NT2/D1 (cell line): ENCODE measurements around the gene CNTN5.

Source experiments
- DNase-seq: peaks from one replicate; pipeline ENCODE4 v3.0.0-alpha.2; 2011; ENCODE audit warnings: low read depth, low spot score
- H3K27me3 ChIP-seq: 2 replicates; pipeline ENCODE4 v1.6.0; 2011; ENCODE audit warnings: mild to moderate bottlenecking; ENCODE audit not compliant: insufficient read length, insufficient read depth
- H3K36me3 ChIP-seq: 2 replicates; pipeline ENCODE4 v1.6.1; 2011; ENCODE audit warnings: mild to moderate bottlenecking, low read length, mixed read lengths; ENCODE audit not compliant: insufficient read depth, insufficient read length
- H3K4me1 ChIP-seq: 2 replicates; pipeline ENCODE4 v1.5.1; 2011; ENCODE audit not compliant: insufficient read depth, insufficient read length
- H3K4me3 ChIP-seq: 2 replicates; pipeline ENCODE4 v1.5.1; 2011; ENCODE audit warnings: low read depth; ENCODE audit not compliant: insufficient read length
- H3K9ac ChIP-seq: 2 replicates; pipeline ENCODE4 v1.6.0; 2011; ENCODE audit warnings: low read depth; ENCODE audit not compliant: insufficient read length
- H3K9me3 ChIP-seq: 2 replicates; pipeline ENCODE4 v1.5.1; 2011; ENCODE audit warnings: mild to moderate bottlenecking, low read length; ENCODE audit not compliant: insufficient read depth
- SUZ12 ChIP-seq: IDR thresholded peaks from 2 replicates; pipeline ENCODE4 v1.6.1; 2011; ENCODE audit not compliant: insufficient read length, insufficient read depth; ENCODE audit errors: extremely low read depth
- YY1 ChIP-seq: IDR thresholded peaks from 2 replicates; pipeline ENCODE4 v1.6.1; 2011; ENCODE audit not compliant: insufficient read length, insufficient read depth
- ZNF274 ChIP-seq: IDR thresholded peaks from 2 replicates; pipeline ENCODE4 v1.6.1; 2011; ENCODE audit warnings: mild to moderate bottlenecking, low read depth, low read length

Gene CNTN5

DNA sequence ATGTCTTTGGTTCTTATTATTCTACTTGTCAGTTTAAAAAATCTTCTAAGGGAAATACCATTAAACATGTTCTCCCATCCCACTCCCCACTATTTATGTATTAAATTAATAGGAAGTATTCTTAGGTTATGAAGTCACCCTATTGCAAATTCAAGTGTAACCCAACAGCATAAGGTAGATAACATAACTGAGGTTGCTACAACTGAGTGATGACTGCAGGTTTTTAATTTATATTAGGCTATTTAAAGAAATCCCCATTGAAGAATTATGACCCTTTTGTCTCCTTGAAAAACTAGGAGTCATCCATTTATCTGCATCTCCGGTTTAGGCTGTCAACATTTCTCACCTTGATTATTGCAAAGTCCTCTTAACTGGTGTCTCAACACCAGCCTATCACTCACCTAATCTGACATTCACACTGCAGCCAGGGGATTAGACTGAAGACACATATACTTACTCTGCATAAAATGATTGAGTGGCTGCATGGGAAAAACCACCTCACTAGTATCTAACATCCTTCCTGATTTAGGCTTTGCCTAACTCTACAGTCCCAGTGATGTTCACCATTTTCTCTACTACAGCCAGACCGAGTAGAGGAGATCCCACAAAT is 649.4 kb downstream of the CNTN5 start:
- Histone ChIP-seq H3K36me3 (no peaks in the 10 kb centered on the region), H3K4me3 (no peak overlapping the region), H3K4me1 (no peaks in the 10 kb centered on the region), H3K9me3 (no peaks in the 10 kb centered on the region), H3K9ac (no peak overlapping the region), H3K27me3 (no peaks in the 10 kb centered on the region)
- TF ChIP-seq SUZ12 (no peak), ZNF274 (no peak), YY1 (no peak)
- no peak for DNase-seq

DNA sequence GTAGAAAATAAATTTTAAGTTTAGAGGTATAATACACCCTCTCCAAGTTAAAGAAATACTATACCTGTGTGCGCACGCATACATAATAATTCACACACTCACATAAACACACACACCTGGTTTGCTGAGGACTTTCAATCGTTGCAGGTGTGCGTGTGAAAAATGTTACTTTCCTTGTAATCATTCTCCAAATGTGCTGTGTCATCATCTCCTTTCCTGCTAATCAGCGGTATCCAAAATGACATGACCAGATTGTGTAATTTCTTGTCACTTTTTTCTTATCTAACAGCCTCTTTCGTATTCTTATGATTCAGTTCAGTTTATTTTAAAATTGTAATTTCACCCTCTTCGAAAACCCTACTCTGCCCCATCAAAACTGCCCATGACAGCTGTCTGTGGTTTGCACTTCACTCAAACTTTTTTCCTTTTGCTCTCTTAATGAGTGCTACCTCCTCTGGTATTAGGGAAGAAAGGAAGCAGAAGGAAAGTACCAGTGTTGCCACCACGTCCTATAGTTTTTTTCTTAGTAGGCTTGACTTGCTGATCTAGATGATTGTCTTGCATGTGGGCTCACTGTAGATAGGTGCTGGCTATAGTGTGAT is 651.2 kb downstream of the CNTN5 start:
- Histone ChIP-seq H3K4me1 (no peaks in the 10 kb centered on the region), H3K9ac (no peak overlapping the region), H3K9me3 (no peaks in the 10 kb centered on the region), H3K36me3 (no peaks in the 10 kb centered on the region), H3K27me3 (no peaks in the 10 kb centered on the region), H3K4me3 (no peak overlapping the region)
- no peak for DNase-seq
- no peak for TF ChIP-seq YY1
- no peak for TF ChIP-seq SUZ12
- no peak for TF ChIP-seq ZNF274

- Histone ChIP-seq H3K9ac (no peak overlapping the region), H3K9me3 (no peaks in the 10 kb centered on the region)
- TF ChIP-seq SUZ12, result no peak
- TF ChIP-seq ZNF274, result no peak
- no peak for TF ChIP-seq YY1
Measured at GRCh38 chr11:99676292-99676691, 655.5 kb downstream of the CNTN5 start.

DNA sequence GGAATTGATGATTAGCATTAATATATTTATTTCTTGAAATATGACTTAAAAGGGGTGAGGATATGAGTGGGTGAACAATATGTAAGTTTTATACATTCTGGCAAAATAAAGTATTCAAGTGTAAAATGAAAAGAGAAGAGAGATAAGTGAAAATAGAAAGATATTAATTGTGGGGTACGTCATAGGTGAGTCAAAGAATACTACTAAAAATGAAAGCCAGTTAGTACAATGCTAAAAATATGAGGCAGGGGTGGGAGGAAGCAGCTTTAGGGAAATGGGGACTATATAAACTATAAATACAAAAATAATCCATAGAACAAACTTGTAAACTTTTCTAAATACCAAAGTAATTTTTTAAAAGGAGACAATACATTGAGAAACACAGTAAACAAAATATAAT is 661.4 kb downstream of the CNTN5 start:
- Histone ChIP-seq H3K27me3 (no peaks in the 10 kb centered on the region), H3K4me1 (no peaks in the 10 kb centered on the region), H3K4me3 (no peak overlapping the region), H3K9ac (no peak overlapping the region), H3K36me3 (no peaks in the 10 kb centered on the region), H3K9me3 (no peaks in the 10 kb centered on the region)
- DNase-seq, result no peak
- TF ChIP-seq YY1, result no peak
- TF ChIP-seq SUZ12, result no peak

More at GRCh38 chr11:99676292-99676691, 655.5 kb downstream of the CNTN5 start:
- no peak for DNase-seq
- Histone ChIP-seq H3K36me3 (no peaks in the 10 kb centered on the region), H3K27me3 (no peaks in the 10 kb centered on the region), H3K4me3 (no peak overlapping the region), H3K4me1 (no peaks in the 10 kb centered on the region)

DNA sequence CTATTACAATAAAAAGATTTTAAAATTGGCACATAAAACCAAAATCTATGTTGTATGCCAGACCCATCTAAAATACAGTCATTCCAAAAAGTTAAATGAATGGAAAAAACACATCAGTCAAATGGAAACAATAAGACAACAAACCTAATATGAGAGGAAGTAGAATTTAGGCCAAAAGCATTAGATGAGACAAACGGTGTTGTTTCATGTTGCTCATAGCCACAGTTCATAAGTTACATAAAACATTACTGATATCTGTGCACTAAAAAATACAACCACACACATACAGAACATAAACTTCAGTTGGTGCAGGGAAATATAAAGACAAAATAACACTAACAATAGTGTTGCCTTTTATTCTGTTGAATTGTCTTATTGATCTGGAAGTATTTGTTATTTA is 661.9 kb downstream of the CNTN5 start:
- Histone ChIP-seq H3K36me3 (no peaks in the 10 kb centered on the region), H3K9me3 (no peaks in the 10 kb centered on the region), H3K4me1 (no peaks in the 10 kb centered on the region), H3K9ac (no peak overlapping the region), H3K27me3 (no peaks in the 10 kb centered on the region), H3K4me3 (no peak overlapping the region)
- TF ChIP-seq YY1, result no peak
- TF ChIP-seq ZNF274, result no peak
- TF ChIP-seq SUZ12, result no peak
- no peak for DNase-seq

GRCh38 chr11:99683933-99684332 is 663.2 kb downstream of the CNTN5 start:
- no peak overlapping the region for H3K4me3 ChIP-seq
- H3K9ac ChIP-seq, result no peak overlapping the region
- H3K36me3 ChIP-seq, result no peaks in the 10 kb centered on the region
- DNase-seq, result no peak
- H3K27me3 ChIP-seq, result no peaks in the 10 kb centered on the region
- TF ChIP-seq SUZ12 (no peak), ZNF274 (no peak), YY1 (no peak)
- no peaks in the 10 kb centered on the region for H3K9me3 ChIP-seq
- no peaks in the 10 kb centered on the region for H3K4me1 ChIP-seq

DNA sequence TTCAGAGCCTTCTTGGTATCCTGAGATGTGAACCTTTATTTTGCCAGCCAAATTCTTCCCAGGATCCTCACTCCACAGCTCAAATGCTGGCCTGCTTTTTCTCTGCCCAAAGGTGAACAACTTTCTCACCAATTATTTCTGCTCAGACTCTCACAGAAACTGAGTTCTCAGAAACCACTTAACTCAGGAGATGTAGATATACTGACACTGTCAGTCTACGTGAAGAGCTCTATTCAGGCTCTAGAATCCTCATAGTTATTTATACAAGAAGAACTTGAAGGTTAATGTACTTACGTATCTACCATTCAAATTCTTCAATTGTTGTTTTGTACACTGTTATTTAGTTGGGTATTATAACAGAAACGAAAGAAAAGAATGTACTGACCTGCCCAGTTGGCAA is 666.1 kb downstream of the CNTN5 start:
- TF ChIP-seq SUZ12, result no peak
- no peak for TF ChIP-seq YY1
- no peak for TF ChIP-seq ZNF274
- no peaks in the 10 kb centered on the region for H3K27me3 ChIP-seq
- no peak overlapping the region for H3K4me3 ChIP-seq
- H3K36me3 ChIP-seq, result no peaks in the 10 kb centered on the region
- H3K9me3 ChIP-seq, result no peaks in the 10 kb centered on the region
- no peak overlapping the region for H3K9ac ChIP-seq
- DNase-seq, result no peak
- no peaks in the 10 kb centered on the region for H3K4me1 ChIP-seq
